ENCODE results near the gene BNC2.

The BNC2 gene

GRCh38 chr9:16623989-16624743, 246.3 kb downstream of the BNC2 start:
- no peak for TF ChIP-seq CTCF (IDR thresholded peaks at IDR 0.05; ENCODE audit: insufficient read depth, low read depth, low read length, missing control alignments)
- no peak overlapping the region for H3K4me3 ChIP-seq (ENCODE audit: low read depth, low read length)
- no peak for DNase-seq (ENCODE audit: low read depth)

GRCh38 chr9:16622541-16622940, 247.9 kb downstream of the BNC2 start:
- DNase-seq (ENCODE audit: low read depth) = no peak

DNA sequence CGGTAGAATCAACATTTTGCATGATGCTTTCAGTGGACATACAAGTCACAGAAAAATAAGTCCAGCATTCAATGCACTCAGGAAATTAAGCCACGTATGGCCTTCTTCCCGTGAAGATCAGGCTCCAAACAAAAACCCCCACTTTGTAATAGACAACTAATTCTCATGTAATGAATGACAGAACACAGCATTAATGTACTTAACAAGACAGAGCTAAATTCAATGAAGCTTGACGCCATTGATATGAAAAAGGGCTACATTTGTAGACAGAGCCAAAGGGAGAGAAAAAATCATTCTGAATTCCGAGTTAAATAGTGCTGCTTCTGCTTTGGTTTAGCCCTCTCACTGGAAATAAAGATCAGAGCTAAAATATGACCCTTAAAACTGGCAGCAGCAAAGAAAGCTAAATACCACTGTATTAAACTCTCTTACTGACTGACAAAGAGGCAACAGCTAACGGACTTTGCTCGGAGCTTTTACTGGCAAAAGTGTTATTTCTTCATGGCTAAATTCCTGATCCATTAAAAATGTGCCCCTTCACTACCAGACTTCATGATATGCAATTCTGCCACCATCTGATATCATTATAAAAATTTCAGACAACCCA, 250.5 kb downstream of the BNC2 start:
- TF ChIP-seq CTCF (IDR thresholded peaks at IDR 0.05; ENCODE audit: insufficient read depth, low read depth, low read length, missing control alignments) = no peak
- no peak overlapping the region for H3K4me3 ChIP-seq (ENCODE audit: low read depth, low read length)
- no peak for DNase-seq (ENCODE audit: low read depth)

More at GRCh38 chr9:16622541-16622940, 247.9 kb downstream of the BNC2 start:
- TF ChIP-seq CTCF (IDR thresholded peaks at IDR 0.05; ENCODE audit: insufficient read depth, low read depth, low read length, missing control alignments) = no peak
- H3K4me3 ChIP-seq (ENCODE audit: low read depth, low read length) = no peak overlapping the region

GRCh38 chr9:16619402-16619801, 251.1 kb downstream of the BNC2 start:
- no peak for DNase-seq (ENCODE audit: low read depth)
- no peak for TF ChIP-seq CTCF (IDR thresholded peaks at IDR 0.05; ENCODE audit: insufficient read depth, low read depth, low read length, missing control alignments)
- no peak overlapping the region for H3K4me3 ChIP-seq (ENCODE audit: low read depth, low read length)

GRCh38 chr9:16618524-16618923, 251.9 kb downstream of the BNC2 start:
- no peak overlapping the region for H3K4me3 ChIP-seq (ENCODE audit: low read depth, low read length)
- DNase-seq (ENCODE audit: low read depth) = no peak
- TF ChIP-seq CTCF (IDR thresholded peaks at IDR 0.05; ENCODE audit: insufficient read depth, low read depth, low read length, missing control alignments) = no peak

- no peak for TF ChIP-seq CTCF (IDR thresholded peaks at IDR 0.05; ENCODE audit: insufficient read depth, low read depth, low read length, missing control alignments)
- H3K4me3 ChIP-seq (ENCODE audit: low read depth, low read length) = no peak overlapping the region
- no peak for DNase-seq (ENCODE audit: low read depth)
Observed at GRCh38 chr9:16616686-16617085, 253.8 kb downstream of the BNC2 start.

Data from GM12865 (cell line).